Right lobe of liver (tissue), 4 donors: ENCODE results near the gene MRPL17.

Experiments
- POLR2A ChIP-seq: fragments of 450-650 bp; IDR thresholded peaks from one replicate; pipeline ENCODE4 v1.6.1; 2017; ENCODE audit warnings: antibody characterized with exemption, mild to moderate bottlenecking
- TF ChIP-seq, protein P1 (sequence below), 4 donors: fragments of 200-600 bp in 3 of 4; fragments of 450-650 bp in 1 of 4; IDR thresholded peaks; one replicate each; pipeline versions ENCODE4 v1.5.1 to v1.8.0; 2016 to 2022; ENCODE audit warnings: antibody characterized with exemption in 4 of 4, mild to moderate bottlenecking in 2 of 4
- donor health status: DM: no; HTN: no; CAD: no.
- donor health status: DM: no; HTN: no; CAD: no.
- donor health status: DM: no; HTN: yes; CAD: no.

DNA sequence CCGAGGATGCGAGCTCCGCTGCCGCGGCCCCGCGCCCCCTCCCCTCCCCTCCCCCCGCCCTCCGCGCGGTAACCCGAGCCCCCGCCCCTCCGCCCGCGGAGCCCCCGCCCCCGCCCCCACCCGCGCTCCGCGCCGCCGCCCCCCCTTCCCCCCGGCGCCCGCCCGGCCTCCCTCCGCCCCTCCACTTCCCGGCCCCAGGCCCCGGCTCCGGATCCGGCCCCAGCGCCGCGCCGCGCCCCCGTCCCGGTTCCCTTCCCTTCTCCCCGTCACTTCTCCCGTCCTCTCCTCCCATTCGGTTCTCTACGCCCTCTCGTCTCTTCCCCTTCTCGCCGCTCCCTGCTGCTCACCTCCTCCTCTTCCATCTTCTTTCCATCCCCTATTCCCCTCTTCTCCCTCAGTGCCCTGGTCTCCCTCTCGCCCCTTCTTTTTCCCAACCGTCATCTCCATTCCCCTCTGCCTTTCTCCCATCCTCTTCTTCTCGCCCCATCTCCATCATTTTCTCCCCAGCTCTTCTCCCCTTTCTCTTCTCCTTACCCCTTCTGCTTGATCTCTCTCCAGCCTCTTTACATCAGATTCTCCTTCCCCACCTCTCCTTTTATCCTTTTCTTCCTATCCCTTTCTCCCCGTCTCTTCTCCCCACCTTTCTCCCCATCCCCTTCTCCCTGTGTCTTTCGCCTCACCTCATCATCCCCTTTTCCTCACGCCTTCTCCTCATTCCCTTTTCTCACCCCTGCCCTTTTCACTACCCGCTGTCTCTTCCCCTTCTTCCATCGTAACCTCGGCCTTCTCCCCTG lies 27.2 kb downstream of the MRPL17 start, which contains the start of gene DCHS1:
- TF ChIP-seq, protein P1, sequence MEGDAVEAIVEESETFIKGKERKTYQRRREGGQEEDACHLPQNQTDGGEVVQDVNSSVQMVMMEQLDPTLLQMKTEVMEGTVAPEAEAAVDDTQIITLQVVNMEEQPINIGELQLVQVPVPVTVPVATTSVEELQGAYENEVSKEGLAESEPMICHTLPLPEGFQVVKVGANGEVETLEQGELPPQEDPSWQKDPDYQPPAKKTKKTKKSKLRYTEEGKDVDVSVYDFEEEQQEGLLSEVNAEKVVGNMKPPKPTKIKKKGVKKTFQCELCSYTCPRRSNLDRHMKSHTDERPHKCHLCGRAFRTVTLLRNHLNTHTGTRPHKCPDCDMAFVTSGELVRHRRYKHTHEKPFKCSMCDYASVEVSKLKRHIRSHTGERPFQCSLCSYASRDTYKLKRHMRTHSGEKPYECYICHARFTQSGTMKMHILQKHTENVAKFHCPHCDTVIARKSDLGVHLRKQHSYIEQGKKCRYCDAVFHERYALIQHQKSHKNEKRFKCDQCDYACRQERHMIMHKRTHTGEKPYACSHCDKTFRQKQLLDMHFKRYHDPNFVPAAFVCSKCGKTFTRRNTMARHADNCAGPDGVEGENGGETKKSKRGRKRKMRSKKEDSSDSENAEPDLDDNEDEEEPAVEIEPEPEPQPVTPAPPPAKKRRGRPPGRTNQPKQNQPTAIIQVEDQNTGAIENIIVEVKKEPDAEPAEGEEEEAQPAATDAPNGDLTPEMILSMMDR (IDR thresholded peaks at IDR 0.05) = no peak
- no peak for TF ChIP-seq POLR2A
